ENCODE results near the gene LRRC75B.
"Not testable (repeated sequence)": the region's sequence is repeated elsewhere in the genome, so short reads cannot be mapped to it uniquely, and the experiment has no call there.

Gene LRRC75B, protein sequence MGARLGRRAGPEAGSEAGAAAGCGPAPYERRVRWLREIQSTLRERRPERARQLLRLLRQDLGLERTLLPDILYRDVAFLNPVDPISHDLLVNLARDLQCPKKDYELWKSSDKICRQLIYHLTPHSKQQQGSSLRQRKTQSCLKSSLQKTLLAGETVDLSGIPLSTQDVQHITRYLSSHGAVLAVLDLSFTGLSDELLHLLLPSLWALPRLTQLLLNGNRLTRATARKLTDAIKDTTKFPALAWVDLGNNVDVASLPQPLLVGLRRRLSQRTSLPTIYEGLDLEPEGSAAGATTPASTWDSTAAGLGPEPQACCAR

DNA sequence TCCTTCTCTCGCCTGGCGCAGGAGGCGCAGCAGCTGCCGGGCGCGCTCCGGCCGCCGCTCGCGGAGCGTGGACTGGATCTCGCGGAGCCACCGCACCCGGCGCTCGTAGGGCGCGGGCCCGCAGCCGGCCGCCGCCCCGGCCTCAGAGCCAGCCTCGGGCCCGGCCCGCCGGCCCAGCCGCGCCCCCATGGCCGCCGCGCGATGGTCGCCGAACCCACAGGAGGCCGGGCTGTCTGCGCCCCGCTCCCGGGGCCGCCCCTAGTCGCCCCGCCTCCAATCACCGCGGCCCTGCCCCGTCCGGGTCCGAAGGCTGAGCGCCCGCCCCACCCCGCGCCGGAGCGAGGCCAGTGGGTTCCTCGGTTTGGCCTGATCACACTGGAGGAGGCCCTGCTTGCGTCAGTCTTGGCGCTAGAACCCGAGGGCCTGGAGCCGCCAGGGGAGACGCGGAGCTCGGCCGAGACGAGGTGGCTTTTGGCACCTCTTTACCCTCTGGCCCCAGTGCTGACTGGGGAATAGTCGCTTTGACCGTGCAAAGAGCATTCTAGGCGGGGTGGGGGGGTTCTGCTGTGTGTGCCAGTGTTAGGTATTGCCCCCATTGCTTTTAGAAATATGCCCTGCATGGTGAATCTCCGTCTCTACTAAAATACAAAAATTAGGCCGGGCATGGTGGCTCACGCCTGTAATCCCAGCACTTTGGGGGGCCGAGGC is at the start of gene LRRC75B:
TSS of gene LRRC75B (minus strand) at position 223 of the 708 bp plus-strand sequence. CDS start at position 189, 34 bp downstream.
- DNase-seq (ENCODE audit: low spot score): peak; percentile 99

DNA sequence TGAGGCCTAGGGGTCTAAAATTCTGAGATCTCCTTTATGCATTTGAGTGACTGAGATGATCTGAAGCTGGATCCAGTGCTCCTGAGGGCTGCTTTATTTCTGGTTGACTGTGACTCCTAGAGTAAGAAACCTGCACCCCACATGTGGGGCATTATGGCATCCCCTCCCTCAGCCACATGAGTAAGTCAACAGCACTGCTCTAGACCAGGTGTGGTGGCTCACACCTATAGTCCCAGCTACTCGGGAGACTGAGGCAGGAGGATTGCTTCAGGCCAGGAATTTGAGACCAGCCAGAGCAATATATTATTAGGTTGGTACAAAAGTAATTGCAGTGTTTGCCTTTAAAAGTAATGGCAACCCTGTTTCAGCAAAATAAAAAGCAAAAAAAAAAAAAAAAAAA is 49.4 kb upstream of the LRRC75B start:
- DNase-seq (ENCODE audit: low spot score): not testable (repeated sequence)

DNA sequence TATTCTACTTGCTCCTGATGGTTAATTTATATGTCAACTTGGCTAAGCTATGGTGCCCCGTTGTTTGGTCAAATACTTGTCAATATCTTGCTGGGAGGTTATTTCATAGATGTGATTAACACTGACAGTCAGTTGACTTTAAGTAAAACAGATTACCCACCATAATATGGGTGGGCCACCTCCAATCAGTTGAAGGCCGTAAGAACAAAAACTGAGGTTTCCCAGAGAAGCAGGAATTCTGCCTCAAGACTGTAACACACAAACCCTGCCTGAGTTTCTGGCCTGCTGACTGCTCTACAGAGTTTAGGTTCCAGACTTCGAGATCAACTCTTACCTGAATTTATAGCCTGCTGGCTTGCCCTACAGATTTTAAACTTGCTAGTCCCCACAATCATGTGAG is 43.6 kb upstream of the LRRC75B start:
- not testable (repeated sequence) for DNase-seq (ENCODE audit: low spot score)

DNA sequence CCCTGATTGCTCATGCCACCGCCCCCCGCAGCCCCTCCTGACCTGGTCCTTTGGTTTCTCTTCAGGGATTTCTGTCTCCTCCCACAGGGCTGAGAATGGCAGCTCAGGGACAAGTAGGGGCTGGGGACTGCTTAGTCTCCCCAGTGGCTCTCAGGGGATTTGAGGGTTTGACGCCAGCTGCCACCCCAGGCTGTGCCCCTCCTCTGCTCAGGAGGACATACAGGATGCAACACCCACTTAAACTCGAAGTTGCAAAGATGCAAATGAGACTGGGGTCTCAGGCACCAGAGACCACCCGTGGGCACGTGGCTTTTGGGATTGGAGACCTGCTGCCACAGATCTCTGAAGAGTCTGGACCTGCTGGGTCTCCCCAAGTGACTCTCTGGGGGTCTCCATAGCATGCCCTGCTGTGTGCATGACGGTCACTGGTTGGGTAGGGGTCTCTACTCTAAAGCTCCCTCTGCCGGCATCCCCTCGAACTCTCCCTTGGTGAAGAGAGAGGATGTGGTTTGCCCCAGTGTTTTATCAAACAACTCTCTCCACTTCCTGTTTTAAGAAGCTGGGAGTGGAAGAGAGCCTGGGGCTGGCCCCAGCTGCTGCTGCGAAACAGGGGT is 42.0 kb upstream of the LRRC75B start:
- not testable (repeated sequence) for DNase-seq (ENCODE audit: low spot score)

DNA sequence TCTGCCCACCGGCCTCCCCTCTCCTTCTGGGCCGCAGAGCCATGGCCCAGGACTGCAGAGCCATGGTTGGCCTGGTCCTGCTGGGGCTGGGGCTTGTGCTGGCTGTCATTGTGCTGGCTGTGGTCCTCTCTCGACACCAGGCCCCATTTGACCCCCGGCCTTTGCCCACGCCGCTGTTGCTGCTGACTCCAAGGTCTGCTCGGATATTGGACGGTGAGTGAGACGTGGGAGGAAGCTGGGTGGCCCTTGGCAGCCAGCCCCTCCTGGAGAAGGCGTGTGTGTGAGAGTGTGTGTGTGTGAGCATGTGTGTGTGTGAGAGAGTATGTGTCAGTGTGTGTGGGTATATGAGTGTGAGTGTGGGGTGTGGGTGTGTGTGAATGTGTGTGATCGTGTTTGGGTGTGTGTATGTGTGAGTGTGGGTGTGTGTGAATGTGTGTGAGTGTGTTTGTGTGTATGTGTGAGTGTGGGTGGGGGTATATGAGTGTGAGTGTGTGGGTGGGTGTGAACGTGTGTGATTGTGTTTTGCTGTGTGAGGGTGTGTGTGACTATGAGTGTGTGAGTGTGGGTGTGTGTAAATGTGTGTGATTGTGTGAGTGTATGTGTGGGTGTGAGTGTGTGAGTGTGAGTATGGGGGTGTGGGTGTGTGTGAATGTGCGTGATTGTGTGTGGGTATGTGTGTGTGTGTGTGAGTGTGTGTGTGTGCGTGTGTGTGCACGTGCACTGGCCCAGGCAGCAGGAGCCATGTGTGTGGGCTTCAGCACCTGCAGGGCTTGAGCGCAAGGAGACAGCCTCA is 40.6 kb upstream of the LRRC75B start:
- DNase-seq (ENCODE audit: low spot score): not testable (repeated sequence)

DNA sequence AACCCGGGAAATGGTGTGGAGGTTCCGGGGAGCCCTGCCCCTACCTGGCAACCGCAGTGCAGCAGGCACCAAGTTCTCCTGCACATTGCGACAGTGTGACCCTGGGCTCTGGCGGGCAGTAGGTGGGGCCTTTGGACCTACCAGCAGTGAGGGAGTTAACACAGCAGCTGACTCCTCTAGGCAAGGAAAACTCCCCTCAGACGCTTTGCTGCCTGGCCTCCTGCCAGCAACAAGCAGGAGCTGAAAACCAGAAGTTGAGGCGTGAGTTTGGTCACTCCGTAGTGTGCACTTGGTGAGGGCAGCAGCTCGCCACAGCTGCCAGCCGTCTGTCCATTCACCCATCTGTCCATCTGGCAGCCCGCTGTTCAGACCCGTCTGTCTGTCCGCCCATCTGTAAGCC is 39.8 kb upstream of the LRRC75B start:
- not testable (repeated sequence) for DNase-seq (ENCODE audit: low spot score)

DNA sequence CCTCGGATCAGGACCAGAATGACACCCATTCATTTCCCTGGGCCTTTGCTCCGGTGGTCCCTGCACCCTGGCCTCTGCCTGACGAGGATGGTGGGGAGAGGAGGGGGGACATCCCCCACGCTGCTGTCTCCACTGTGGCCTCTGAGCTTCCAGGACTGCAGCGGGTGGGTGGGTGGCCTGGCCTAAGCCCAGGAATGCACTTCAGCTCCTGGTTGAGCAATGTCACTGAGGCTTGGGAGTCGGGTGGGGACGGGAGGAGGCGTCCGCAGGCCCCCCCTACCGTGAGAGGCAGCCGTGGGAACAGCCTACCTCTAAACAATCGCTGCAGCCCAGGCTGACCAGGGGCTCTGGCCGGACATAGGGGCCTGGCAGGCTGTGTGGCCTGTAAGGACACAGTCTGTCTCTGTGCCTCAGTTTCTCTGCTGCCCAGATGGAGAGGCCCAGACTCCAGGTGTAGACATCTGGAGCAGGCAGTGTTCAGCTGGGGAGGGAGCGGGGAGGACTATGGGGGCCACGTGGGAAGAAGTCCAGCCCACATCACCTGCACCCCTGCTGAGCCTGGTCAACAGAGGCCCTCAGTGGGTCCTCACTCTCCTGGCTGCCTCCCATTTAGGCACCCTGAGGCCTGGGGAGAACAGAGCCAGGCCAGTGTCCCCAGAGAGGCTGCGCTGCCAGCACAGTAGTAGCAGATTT is 38.7 kb upstream of the LRRC75B start:
- not testable (repeated sequence) for DNase-seq (ENCODE audit: low spot score)

DNA sequence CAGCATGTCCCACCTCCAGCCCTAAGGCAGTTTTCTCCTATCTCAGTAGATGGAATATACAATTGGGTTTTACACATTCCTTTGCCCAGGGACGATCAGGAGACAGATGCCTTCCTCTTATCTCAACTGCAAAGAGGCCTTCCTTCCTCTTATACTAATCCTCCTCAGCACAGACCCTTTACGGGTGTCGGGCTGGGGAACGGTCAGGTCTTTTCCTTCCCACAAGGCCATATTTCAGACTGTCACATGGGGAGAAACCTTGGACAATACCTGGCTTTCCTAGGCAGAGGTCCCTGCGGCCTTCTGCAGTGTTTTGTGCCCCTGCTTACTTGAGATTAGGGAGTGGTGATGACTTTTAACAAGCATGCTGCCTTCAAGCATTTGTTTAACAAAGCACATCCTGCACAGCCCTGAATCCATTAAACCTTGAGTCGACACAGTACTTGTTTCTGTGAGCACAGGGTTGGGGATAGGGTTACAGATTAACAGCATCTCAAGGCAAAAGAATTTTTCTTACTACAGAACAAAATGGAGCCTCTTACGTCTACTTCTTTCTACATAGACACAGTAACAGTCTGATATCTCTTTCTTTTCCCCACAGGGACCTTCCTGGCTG is 38.0 kb upstream of the LRRC75B start:
- DNase-seq (ENCODE audit: low spot score): not testable (repeated sequence)

DNA sequence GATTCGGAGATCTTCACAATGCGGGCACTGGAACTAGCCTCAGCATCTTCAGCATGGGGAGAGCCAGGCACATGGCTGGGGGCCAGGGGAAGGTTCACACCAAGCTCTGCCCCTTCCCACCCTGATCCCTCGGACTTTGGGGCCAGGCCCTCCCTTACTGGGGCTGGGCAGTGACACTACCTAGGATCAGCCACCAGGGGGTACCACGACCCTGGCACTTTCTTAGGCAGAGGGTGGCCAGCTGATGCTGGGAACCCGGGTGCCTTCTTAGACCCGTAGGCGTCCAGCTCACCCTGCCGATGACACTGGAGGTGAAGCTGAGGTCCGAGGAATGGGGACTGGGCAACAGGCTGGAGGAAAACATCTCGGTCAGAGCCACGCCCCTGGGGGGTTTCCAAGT is 36.2 kb upstream of the LRRC75B start:
- DNase-seq (ENCODE audit: low spot score): not testable (repeated sequence)

DNA sequence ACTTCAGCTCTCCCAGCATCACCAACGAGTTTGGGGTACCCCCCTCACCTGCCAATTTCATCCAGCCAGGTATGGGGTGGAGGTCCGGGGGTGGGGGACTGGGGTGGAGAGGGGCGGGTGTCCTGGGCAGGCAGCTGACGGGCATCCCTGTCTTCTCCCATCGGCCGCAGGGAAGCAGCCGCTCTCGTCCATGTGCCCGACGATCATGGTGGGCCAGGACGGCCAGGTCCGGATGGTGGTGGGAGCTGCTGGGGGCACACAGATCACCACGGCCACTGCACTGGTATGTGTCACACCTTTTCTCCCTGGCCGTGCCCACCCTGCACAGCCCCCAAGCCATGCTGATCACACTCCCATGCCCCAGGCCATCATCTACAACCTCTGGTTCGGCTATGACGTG is 35.0 kb upstream of the LRRC75B start:
- not testable (repeated sequence) for DNase-seq (ENCODE audit: low spot score)

DNA sequence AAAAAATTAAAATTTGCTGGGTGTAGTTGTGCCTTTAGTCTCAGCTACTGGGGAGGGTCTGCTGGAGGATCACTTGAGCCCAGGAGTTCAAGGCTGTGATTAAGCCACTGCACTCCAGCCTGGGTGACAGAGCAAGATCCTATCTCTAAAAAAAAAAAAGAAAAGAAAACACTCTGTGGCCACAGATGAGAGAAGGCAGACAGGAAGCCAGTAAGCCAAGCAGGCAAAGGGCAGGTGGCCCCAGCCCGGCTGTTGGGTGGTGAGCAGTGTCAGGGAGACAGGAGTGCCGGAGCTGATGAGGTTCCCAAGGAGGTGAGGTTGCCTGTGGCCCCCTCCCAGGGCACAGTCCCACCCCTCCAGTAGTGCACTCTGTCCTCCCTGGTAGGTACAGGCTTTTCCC is 29.7 kb upstream of the LRRC75B start:
- DNase-seq (ENCODE audit: low spot score): not testable (repeated sequence)

DNA sequence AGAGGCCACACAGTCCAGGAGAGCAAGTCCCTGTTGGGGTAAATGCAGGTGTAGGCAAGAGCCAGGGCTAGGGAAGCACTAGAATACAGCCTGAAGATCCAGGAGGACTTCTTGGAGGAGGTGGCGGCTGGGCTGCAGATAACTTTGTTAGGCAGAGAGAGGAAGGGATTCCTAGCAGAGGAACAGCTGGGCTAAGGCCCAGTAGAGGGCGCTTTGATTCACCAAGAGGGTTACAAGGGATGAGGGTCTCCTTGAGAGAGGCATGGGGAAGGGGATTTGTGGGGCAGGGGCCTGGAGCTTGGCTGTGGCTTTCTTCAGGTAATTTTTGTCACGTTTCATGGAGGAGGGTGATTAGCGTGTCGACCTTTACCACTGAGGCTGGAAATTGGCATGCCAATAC is 28.4 kb upstream of the LRRC75B start:
- DNase-seq (ENCODE audit: low spot score): not testable (repeated sequence)

DNA sequence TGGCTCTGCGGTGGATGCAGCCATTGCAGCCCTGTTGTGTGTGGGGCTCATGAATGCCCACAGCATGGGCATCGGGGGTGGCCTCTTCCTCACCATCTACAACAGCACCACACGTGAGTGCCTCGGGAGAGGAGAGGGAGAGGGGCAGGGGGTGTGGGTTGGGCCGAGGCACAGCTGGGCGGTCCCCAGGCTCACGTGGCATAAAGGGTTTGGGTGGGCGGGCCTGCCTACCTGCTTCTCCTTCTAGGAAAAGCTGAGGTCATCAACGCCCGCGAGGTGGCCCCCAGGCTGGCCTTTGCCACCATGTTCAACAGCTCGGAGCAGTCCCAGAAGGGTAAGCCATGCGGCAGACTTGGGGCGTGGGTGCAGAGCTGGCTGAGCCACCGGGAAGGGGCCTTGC is 21.9 kb upstream of the LRRC75B start:
- DNase-seq (ENCODE audit: low spot score): not testable (repeated sequence)

DNA sequence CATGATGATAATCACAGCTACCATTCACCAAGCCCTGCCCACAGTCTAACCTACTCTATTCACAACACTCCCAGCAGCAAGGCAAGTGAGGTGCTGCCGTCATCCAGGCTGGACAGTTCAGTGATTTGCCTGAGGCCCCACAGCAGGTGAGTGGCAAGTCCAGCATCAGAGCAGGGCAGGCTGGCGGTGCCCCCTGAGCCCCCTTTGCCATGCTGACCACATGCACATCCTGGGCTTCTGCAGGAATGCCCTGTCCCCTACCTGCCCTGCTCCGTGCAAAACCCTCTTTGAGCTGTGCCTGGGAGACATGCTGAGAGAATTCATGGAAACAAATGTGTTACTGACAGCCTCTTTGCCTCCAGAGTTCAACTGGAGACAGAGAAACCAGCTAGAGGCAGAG is 17.0 kb upstream of the LRRC75B start:
- DNase-seq (ENCODE audit: low spot score): not testable (repeated sequence)

DNA sequence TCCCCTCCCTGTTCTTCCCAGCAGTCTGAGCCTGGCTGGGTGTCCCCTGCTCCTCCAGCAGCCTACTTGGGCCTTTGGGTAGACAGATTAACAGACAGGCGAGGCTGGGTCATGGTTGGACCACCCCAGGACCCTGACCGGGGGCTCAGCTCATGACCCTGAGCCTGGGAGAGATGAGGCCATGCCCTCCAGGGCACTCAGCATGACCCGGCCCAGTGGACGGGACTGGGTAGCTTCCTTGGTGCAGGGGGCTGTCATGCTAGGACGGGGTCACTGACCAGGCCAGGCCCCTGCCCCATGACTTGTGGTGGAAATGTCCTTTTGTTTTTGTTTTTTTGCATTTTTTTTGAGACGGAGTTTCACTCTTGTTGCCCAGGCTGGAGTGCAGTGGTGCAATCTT is 15.5 kb upstream of the LRRC75B start:
- not testable (repeated sequence) for DNase-seq (ENCODE audit: low spot score)

DNA sequence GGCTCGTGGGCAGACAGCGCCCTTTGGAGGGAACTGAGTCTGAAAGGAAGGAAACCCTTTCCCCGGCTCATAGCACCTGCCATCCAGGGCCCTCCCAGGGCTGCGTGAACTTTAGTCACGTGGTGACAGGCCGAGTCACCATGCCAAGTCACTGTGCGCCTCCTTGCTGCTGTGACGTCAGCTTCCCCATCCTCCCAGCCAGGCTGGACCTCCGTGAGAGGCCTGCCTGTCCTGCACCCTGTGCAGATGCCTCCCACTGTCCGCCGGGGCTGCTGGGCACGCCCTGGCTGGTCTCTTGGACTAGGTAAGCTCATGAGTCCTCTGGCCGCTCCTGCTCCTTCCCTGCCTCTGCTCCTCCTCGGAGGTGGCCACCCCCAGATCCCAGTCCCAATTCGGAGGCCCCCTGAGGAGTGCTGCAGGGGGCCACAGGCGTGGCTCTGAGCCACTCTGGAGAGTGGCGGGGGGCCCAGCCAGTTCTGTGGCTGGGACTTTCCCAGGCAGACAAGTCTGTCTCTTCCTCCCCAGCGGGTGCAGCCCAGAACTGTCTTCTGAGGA is 14.6 kb upstream of the LRRC75B start:
- not testable (repeated sequence) for DNase-seq (ENCODE audit: low spot score)

DNA sequence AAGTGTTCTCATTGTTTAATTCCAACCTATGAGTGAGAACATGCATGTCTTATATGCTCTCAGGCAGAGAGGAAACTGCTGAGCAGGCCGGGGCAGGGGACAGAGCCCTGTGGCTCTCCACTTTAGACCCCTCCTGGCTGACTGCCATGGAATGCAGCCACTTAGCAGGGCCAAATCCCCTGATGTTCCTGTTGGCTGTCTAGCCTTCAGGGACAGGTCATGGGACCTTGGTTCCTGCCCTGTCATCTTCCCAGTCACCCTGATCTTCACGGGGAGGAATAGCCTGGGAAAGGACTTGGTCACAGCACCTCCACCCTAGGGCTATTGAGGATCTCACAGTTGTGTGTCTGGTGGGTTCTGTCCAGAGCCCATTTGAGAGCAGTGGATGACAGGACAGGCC is 13.5 kb upstream of the LRRC75B start:
- DNase-seq (ENCODE audit: low spot score): not testable (repeated sequence)

DNA sequence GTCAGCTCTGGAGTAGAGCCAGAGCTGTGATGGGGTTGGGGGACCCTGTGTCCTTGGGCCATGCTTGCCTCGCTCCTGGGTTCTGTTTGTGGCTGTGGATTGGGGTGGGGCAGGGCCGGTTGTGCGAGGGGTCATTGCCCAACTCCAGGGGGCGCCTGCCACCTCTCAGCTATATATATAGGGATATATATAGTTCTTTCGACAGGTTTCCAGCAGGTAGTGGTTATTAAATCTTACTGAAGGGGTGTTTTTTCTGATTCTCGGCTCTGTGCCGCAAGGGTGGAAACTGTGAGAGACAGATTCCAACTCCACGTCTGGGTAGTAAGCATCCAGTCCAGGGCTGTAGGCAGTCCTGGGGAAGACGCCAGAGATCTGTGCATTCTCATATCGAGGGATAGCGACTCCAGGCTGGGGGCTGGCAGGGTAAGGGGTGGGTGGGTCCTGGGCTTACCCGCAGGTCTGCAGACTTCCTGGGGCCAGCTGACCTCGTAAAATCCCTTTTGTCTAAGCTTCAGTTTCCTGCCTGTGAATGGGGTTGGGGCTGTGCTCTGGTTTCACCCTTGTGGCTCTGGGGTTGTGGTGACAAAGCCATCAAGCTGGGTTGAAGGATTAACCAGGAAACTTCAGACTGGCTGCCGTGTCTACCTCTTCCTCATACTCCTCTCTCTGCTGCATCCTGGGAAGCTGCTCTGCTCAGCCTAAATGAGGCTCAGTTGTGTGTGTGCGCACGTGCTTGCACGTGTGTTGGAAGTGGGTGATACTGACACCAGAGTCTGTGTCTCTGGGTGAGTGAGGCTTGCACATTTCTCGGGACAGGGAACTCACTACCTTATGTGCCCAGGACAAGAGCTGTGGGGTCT is 11.1 kb upstream of the LRRC75B start:
- not testable (repeated sequence) for DNase-seq (ENCODE audit: low spot score)

DNA sequence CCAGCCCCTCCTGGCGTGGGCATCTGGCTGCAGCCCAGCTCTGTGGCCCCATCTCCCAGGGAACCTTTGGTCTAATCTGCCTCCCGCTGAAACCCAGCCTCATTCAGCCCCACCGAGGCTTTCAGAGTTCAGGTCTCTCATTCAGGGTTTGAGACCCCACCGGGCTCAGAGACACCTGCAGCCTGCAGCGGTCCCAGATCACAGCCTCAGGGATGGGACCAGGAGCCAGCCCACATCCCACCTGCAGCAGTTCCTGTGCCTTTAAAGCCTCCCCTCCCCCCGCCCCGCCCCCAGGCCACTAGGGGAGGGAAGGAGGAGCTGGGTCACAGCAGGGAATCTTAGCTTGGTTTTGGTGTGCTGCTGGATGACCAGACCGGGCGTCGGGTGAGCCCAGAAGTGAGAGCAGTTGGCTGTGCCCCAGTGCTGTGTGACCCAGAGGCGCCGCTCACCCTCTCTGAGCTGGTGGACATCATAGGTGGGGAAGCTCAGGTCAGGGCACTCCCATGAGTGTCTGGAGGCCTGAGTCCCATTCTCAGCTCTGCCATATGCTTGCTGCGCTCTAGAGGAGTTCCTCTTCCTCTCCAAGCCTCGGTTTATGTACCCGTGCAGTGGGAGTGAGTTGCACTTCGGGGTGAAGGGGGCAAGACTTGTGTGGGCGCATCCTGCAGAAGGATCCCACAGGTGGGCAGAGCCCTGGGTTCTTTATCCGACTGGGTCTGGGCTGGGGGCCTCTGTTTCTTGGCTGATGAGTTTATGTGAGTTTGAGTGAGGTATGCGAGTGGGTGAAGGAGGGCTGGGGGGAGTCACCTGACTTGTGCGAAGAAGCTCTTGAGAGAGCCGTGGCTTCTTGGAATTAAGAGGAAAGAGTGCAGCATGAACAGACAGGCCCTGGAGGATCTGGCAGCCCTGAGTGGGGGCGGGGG is 10.2 kb upstream of the LRRC75B start, which contains the start of gene GGT1:
TSS of gene GGT1 (plus strand) at position 347 of the 923 bp plus-strand sequence. CDS start 7,889 bp downstream, outside the sequence.
- not testable (repeated sequence) for DNase-seq (ENCODE audit: low spot score)

Data from iPS-NIHi11 (cell line).